HEK293T (cell line): ENCODE data around the gene SUSD4.

Experiments used
- BHLHE40 ChIP-seq: fragments of 450-650 bp; IDR thresholded peaks from 2 replicates; pipeline ENCODE4 v1.6.1; 2016; ENCODE audit warnings: mild to moderate bottlenecking, moderate library complexity, borderline replicate concordance
- CTBP1 ChIP-seq: fragments of 450-650 bp; IDR thresholded peaks from 2 replicates; pipeline ENCODE4 v1.6.1; 2016; ENCODE audit warnings: borderline replicate concordance
- ELF4 ChIP-seq: fragments of 450-650 bp; IDR thresholded peaks from 2 replicates; pipeline ENCODE4 v1.6.1; 2017; ENCODE audit warnings: antibody characterized with exemption
- FOXK2 ChIP-seq: fragments of 450-650 bp; IDR thresholded peaks from 2 replicates; pipeline ENCODE4 v1.6.1; 2016; ENCODE audit warnings: mild to moderate bottlenecking
- FOXM1 ChIP-seq: fragments of 450-650 bp; IDR thresholded peaks from 2 replicates; pipeline ENCODE4 v1.6.1; 2017; ENCODE audit warnings: mild to moderate bottlenecking, borderline replicate concordance
- HDGF ChIP-seq: fragments of 450-650 bp; IDR thresholded peaks from 2 replicates; pipeline ENCODE4 v1.6.1; 2017; ENCODE audit warnings: antibody characterized with exemption, borderline replicate concordance
- L3MBTL2 ChIP-seq: fragments of 450-650 bp; conservative IDR thresholded peaks from 2 replicates; pipeline ENCODE4 v1.6.1; 2016; ENCODE audit warnings: mild to moderate bottlenecking
- LEF1 ChIP-seq: fragments of 450-650 bp; IDR thresholded peaks from 2 replicates; pipeline ENCODE4 v1.6.1; 2017; ENCODE audit warnings: mild to moderate bottlenecking, borderline replicate concordance
- SP1 ChIP-seq: fragments of 450-650 bp; IDR thresholded peaks from 2 replicates; pipeline ENCODE4 v1.6.1; 2017
- SUZ12 ChIP-seq: fragments of 450-650 bp; IDR thresholded peaks from 2 replicates; pipeline ENCODE4 v1.6.1; 2016; ENCODE audit warnings: mild to moderate bottlenecking

DNA sequence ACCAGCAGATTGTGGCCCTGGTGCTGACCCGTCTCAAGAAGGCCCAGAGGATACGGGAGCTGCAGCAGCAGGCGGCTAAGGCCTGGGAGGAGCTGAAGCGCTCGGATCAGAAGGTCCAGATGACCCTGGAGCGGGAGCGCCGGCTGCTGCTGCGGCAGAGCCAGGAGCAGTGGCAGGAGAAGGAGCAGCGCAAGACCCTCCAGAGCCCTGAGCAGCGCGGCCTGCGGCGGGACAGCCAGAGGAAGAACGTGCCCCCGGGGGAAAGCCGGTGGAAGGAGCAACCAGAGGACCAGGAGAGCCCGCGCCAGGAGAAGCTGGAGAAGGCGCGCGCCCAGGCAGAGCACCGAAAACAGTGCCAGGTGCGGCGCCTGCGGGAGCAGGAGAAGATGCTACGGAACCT is 30.3 kb upstream of the SUSD4 start:
- no peak for TF ChIP-seq L3MBTL2
- no peak for TF ChIP-seq FOXK2
- TF ChIP-seq BHLHE40 = no peak
- no peak for TF ChIP-seq SUZ12
- no peak for TF ChIP-seq FOXM1
- TF ChIP-seq LEF1 = no peak
- no peak for TF ChIP-seq HDGF
- TF ChIP-seq ELF4 = no peak
- no peak for TF ChIP-seq SP1
- no peak for TF ChIP-seq CTBP1
